Progenitor cell of endocrine pancreas (in vitro differentiated cells): ENCODE data around the gene AHCYL1. TPM values are rescaled to one million over a fixed set of nuclear protein-coding genes. Genes with fewer than 3 reads are reported as not detected.
"Not testable (repeated sequence)": the region's sequence is repeated elsewhere in the genome, so short reads cannot be mapped to it uniquely, and the experiment has no call there.

Source experiments
- DNase-seq: peaks from one replicate; pipeline ENCODE4 v3.0.0; 2021; ENCODE audit warnings: low spot score; ENCODE audit not compliant: unreplicated experiment
- H3K27ac Mint-ChIP-seq: 2 replicates; pipeline ENCODE4 v1.8.0; 2021; ENCODE audit warnings: mild to moderate bottlenecking, moderate library complexity, mixed read lengths
- H3K27me3 Mint-ChIP-seq: 2 replicates; pipeline ENCODE4 v1.8.0; 2021; ENCODE audit warnings: mixed read lengths
- H3K36me3 Mint-ChIP-seq: 2 replicates; pipeline ENCODE4 v1.8.0; 2022; ENCODE audit warnings: mixed read lengths; ENCODE audit not compliant: insufficient read depth
- H3K4me1 Mint-ChIP-seq: 2 replicates; pipeline ENCODE4 v1.8.0; 2021; ENCODE audit warnings: low read depth, mixed read lengths
- H3K4me3 Mint-ChIP-seq: 2 replicates; pipeline ENCODE4 v1.8.0; 2021; ENCODE audit warnings: low read depth, mild to moderate bottlenecking, moderate library complexity, mixed read lengths
- H3K9me3 Mint-ChIP-seq: 2 replicates; pipeline ENCODE4 v1.8.0; 2021; ENCODE audit warnings: low read depth, mixed read lengths
- CTCF ChIP-seq: fragments of 200-600 bp; sonication (generic); IDR thresholded peaks from one replicate; pipeline ENCODE4 v1.5.0; 2021; ENCODE audit warnings: antibody characterized with exemption, mild to moderate bottlenecking; ENCODE audit not compliant: unreplicated experiment
- total RNA-seq: library from RNA; stranded (reverse); gene quantifications from 2 replicates; pipeline ENCODE4 v1.2.1, GENCODE V29; 2021

Gene AHCYL1
- total RNA-seq, 1 donor from 2014 or later: 90.2 TPM

GRCh38 chr1:109950509-109950908 lies 34.1 kb upstream of the AHCYL1 start:
- Mint-ChIP-seq H3K27ac (no peak overlapping the region), H3K9me3 (peaks cover 2% of the 10 kb centered on the region)

GRCh38 chr1:109951501-109951900 lies 33.1 kb upstream of the AHCYL1 start:
- H3K27me3 Mint-ChIP-seq, DNase-seq, H3K27ac Mint-ChIP-seq, H3K36me3 Mint-ChIP-seq, H3K4me3 Mint-ChIP-seq, H3K9me3 Mint-ChIP-seq: not testable (repeated sequence)
- peaks cover 18% of the 10 kb centered on the region for H3K4me1 Mint-ChIP-seq

More at GRCh38 chr1:109950509-109950908, 34.1 kb upstream of the AHCYL1 start:
- DNase-seq: no peak
- no peak for TF ChIP-seq CTCF
- Mint-ChIP-seq H3K4me1 (peaks cover 17% of the 10 kb centered on the region), H3K36me3 (no peaks in the 10 kb centered on the region), H3K4me3 (no peak overlapping the region), H3K27me3 (no peaks in the 10 kb centered on the region)

- H3K27ac Mint-ChIP-seq: no peak overlapping the region
These were observed 30.5 kb upstream of the AHCYL1 start for GRCh38 chr1:109954041-109954512.

GRCh38 chr1:109959632-109959973 lies 25.0 kb upstream of the AHCYL1 start:
- Mint-ChIP-seq H3K36me3 (no peaks in the 10 kb centered on the region), H3K4me1 (peaks cover 21% of the 10 kb centered on the region), H3K27ac (peak overlapping the region; percentile 96), H3K27me3 (no peaks in the 10 kb centered on the region), H3K9me3 (no peaks in the 10 kb centered on the region), H3K4me3 (no peak overlapping the region)
- DNase-seq: no peak
- TF ChIP-seq CTCF: no peak

More at GRCh38 chr1:109954041-109954512, 30.5 kb upstream of the AHCYL1 start:
- H3K27me3 Mint-ChIP-seq: no peaks in the 10 kb centered on the region
- TF ChIP-seq CTCF: no peak
- peaks cover 7% of the 10 kb centered on the region for H3K4me1 Mint-ChIP-seq
- no peaks in the 10 kb centered on the region for H3K36me3 Mint-ChIP-seq
- no peak overlapping the region for H3K4me3 Mint-ChIP-seq
- no peak for DNase-seq
- no peaks in the 10 kb centered on the region for H3K9me3 Mint-ChIP-seq

GRCh38 chr1:109959974-109960744 lies 24.4 kb upstream of the AHCYL1 start:
- peaks cover 21% of the 10 kb centered on the region for H3K4me1 Mint-ChIP-seq
- DNase-seq: no peak
- H3K36me3 Mint-ChIP-seq: no peaks in the 10 kb centered on the region
- no peaks in the 10 kb centered on the region for H3K27me3 Mint-ChIP-seq
- H3K27ac Mint-ChIP-seq: peak overlapping the region; percentile 96
- peaks cover 2% of the 10 kb centered on the region for H3K9me3 Mint-ChIP-seq
- peak; percentile 45 for TF ChIP-seq CTCF
- H3K4me3 Mint-ChIP-seq: peak overlapping the region; percentile 2

- Mint-ChIP-seq H3K9me3 (peaks cover 7% of the 10 kb centered on the region), H3K4me3 (no peak overlapping the region), H3K27ac (peak overlapping the region; percentile 96), H3K4me1 (peaks cover 21% of the 10 kb centered on the region), H3K36me3 (peaks cover 2% of the 10 kb centered on the region), H3K27me3 (no peaks in the 10 kb centered on the region)
- DNase-seq: no peak
- no peak for TF ChIP-seq CTCF
These were observed 23.8 kb upstream of the AHCYL1 start for GRCh38 chr1:109960745-109961094.
